ENCODE measurements around the gene AGER. TPM values are rescaled to one million over a fixed set of nuclear protein-coding genes. Genes with fewer than 3 reads are reported as not detected.

AGER gene
- total RNA-seq, 4 donors from 2014 or later, result 0.59 to 12.4 (median 2.5) TPM; not detected in 1

- no peak for DNase-seq
- intact Hi-C loops (cut with DNase I; ENCODE audit: low total_unique reads), result no loop called here
- no peaks in the 10 kb centered on the region for H3K27me3 ChIP-seq
- H3K4me3 ChIP-seq, result no peak within 1 kb of the TSS
- H3K27ac ChIP-seq, result peak within 1 kb of the TSS; percentile 98 to 100
- TF ChIP-seq CTCF (IDR thresholded peaks at IDR 0.05) (no peak), POLR2A (IDR thresholded peaks at IDR 0.05) (no peak)
- no peaks in the 10 kb centered on the region for H3K9me3 ChIP-seq
- H3K36me3 ChIP-seq, result no peaks in the 10 kb centered on the region
- peaks cover 3 to 7% of the 10 kb centered on the region in 2 donors for H3K4me1 ChIP-seq
These were observed 8.6 kb upstream of the AGER start, which contains the start of gene GPSM3 for GRCh38 chr6:32192608-32193039. Gene GPSM3, minus strand, starts transcription at chr6:32192643. Its CDS starts 130 bp downstream, at chr6:32192513.

GRCh38 chr6:32191696-32192607 lies 7.9 kb upstream of the AGER start:
- Histone ChIP-seq H3K27ac (peak overlapping the region; percentile 98 to 100), H3K27me3 (no peaks in the 10 kb centered on the region), H3K36me3 (no peaks in the 10 kb centered on the region), H3K4me1 (peaks cover 0 to 3% of the 10 kb centered on the region in 2 donors), H3K9me3 (no peaks in the 10 kb centered on the region), H3K4me3 (no peak overlapping the region)
- no peak for DNase-seq
- intact Hi-C loops (cut with DNase I; ENCODE audit: low total_unique reads), result no loop called here
- TF ChIP-seq POLR2A (IDR thresholded peaks at IDR 0.05) (no peak), CTCF (IDR thresholded peaks at IDR 0.05) (no peak)

- H3K36me3 ChIP-seq, result no peaks in the 10 kb centered on the region
- no peaks in the 10 kb centered on the region for H3K9me3 ChIP-seq
- no peaks in the 10 kb centered on the region for H3K4me1 ChIP-seq
- DNase-seq, result no peak
- TF ChIP-seq CTCF (IDR thresholded peaks at IDR 0.05) (no peak), POLR2A (IDR thresholded peaks at IDR 0.05) (no peak)
- peak overlapping the region; percentile 98 to 100 for H3K27ac ChIP-seq
- H3K4me3 ChIP-seq, result no peak overlapping the region
- intact Hi-C loops (cut with DNase I; ENCODE audit: low total_unique reads), result no loop called here
- H3K27me3 ChIP-seq, result no peaks in the 10 kb centered on the region
These were observed 7.0 kb upstream of the AGER start for GRCh38 chr6:32190911-32191677.

- intact Hi-C loops (cut with DNase I; ENCODE audit: low total_unique reads), result no loop called here
- no peaks in the 10 kb centered on the region for H3K36me3 ChIP-seq
- no peaks in the 10 kb centered on the region for H3K9me3 ChIP-seq
- H3K27me3 ChIP-seq, result no peaks in the 10 kb centered on the region
- peak within 1 kb of the TSS; percentile 85 to 98 for H3K4me3 ChIP-seq
- no peaks in the 10 kb centered on the region for H3K4me1 ChIP-seq
- peak; percentile 91 to 97 for DNase-seq
- TF ChIP-seq POLR2A (IDR thresholded peaks at IDR 0.05), result peak; percentile 86 to 96
- peak in 2 of 4 experiments; percentile 11 to 22 for TF ChIP-seq CTCF (IDR thresholded peaks at IDR 0.05)
- H3K27ac ChIP-seq, result peak within 1 kb of the TSS; percentile 98 to 100
These were observed 6.2 kb upstream of the AGER start, which contains the start of gene PBX2 for GRCh38 chr6:32190054-32190851. Gene PBX2, minus strand, starts transcription at chr6:32190202. Its CDS starts 287 bp downstream, at chr6:32189915.
